ENCODE data around the gene ULK1. TPM values are rescaled to one million over a fixed set of nuclear protein-coding genes. Genes with fewer than 3 reads are reported as not detected.

ULK1 gene
- total RNA-seq, 1 experiment from 2014 or later = 48.9 TPM

DNA sequence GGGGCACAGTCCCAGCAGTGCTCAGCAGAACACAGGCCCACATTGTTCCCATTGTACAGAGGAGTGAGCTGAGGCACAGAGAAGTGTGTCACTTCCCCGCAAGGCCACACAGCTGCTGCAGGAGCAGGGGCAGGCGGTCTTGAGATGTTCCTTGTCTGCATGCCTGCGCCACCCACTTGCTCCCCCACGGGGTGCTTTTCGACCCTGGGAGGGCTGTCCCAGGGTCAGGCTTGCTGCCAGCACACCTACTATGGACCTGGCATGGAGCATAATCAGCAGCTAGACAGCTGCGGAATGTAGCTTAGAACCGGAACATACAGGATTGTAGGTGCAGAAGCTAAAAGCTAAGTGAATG, 47.5 kb downstream of the ULK1 start:
- BruUV-seq (replicated peaks) = no TSS peak
- Mint-ChIP-seq H3K4me3 (ENCODE audit: low read depth, unreplicated experiment) (no peak overlapping the region), H3K4me1 (ENCODE audit: low read depth, unreplicated experiment) (no peaks in the 10 kb centered on the region), H3K36me3 (ENCODE audit: insufficient read depth, unreplicated experiment) (peaks cover 72% of the 10 kb centered on the region), H3K9me3 (ENCODE audit: low read depth, unreplicated experiment) (no peaks in the 10 kb centered on the region), H3K27me3 (ENCODE audit: unreplicated experiment) (no peaks in the 10 kb centered on the region), H3K27ac (ENCODE audit: unreplicated experiment) (no peak overlapping the region)
- no peak for DNase-seq
- intact Hi-C loops (cut with micrococcal nuclease; ENCODE audit: unreplicated experiment) = no loop called here
- CTCF ChIA-PET = interaction anchor here (0.5 kb wide), 1 partner anchor 139 kb away, joined by 4 read pairs; no protein-coding TSS in a partner anchor
- TF ChIP-seq, protein P1, sequence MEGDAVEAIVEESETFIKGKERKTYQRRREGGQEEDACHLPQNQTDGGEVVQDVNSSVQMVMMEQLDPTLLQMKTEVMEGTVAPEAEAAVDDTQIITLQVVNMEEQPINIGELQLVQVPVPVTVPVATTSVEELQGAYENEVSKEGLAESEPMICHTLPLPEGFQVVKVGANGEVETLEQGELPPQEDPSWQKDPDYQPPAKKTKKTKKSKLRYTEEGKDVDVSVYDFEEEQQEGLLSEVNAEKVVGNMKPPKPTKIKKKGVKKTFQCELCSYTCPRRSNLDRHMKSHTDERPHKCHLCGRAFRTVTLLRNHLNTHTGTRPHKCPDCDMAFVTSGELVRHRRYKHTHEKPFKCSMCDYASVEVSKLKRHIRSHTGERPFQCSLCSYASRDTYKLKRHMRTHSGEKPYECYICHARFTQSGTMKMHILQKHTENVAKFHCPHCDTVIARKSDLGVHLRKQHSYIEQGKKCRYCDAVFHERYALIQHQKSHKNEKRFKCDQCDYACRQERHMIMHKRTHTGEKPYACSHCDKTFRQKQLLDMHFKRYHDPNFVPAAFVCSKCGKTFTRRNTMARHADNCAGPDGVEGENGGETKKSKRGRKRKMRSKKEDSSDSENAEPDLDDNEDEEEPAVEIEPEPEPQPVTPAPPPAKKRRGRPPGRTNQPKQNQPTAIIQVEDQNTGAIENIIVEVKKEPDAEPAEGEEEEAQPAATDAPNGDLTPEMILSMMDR (IDR thresholded peaks at IDR 0.05; ENCODE audit: unreplicated experiment) = no peak

DNA sequence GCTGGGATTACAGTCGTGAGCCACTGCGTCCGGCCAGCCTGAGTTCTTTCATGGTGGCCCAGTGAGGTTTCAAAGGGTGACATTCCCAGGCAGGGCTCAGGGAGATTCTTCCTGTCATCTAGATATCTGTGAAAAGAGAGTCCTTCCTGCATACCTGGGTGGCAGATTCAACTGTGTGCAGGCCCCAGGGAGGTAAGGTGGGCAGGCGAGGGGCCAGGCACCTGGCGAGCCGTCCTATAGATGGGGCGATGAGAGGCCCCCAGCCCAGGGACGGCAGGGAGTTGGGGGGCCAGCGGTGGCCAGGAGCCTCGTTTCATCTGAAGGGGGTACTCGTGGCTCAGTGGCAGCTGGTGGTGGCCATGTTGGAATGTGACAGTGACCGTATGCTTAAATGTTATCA, 48.2 kb downstream of the ULK1 start:
- Mint-ChIP-seq H3K9me3 (ENCODE audit: low read depth, unreplicated experiment) (no peaks in the 10 kb centered on the region), H3K4me3 (ENCODE audit: low read depth, unreplicated experiment) (no peak overlapping the region), H3K27ac (ENCODE audit: unreplicated experiment) (no peak overlapping the region), H3K27me3 (ENCODE audit: unreplicated experiment) (no peaks in the 10 kb centered on the region), H3K4me1 (ENCODE audit: low read depth, unreplicated experiment) (no peaks in the 10 kb centered on the region), H3K36me3 (ENCODE audit: insufficient read depth, unreplicated experiment) (peaks cover 65% of the 10 kb centered on the region)
- no peak for DNase-seq
- BruUV-seq (replicated peaks) = no TSS peak
- TF ChIP-seq, protein P1 (IDR thresholded peaks at IDR 0.05; ENCODE audit: unreplicated experiment) = no peak
- CTCF ChIA-PET = no interaction called here
- intact Hi-C loops (cut with micrococcal nuclease; ENCODE audit: unreplicated experiment) = no loop called here

DNA sequence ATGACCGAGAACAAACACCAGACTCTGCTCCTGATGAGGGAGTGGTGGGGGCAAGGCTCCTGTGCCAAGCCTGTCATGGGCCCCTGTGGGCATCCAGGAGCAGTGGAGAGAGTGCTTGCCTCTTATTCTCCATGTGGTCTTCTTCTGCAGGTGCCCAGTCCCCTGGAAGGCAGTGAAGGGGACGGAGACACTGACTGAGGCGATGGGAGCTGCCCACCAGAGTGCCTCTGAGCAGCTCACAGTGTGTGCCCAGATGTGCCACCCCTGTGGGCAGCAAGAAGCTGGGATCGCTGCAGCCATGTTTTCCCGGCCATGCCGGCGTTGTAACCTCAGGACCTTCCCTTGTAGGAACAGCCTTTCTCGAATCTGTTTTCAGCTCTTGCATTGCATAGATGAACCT, 49.0 kb downstream of the ULK1 start:
- Mint-ChIP-seq H3K9me3 (ENCODE audit: low read depth, unreplicated experiment) (no peaks in the 10 kb centered on the region), H3K27me3 (ENCODE audit: unreplicated experiment) (no peaks in the 10 kb centered on the region), H3K36me3 (ENCODE audit: insufficient read depth, unreplicated experiment) (peaks cover 60% of the 10 kb centered on the region), H3K4me3 (ENCODE audit: low read depth, unreplicated experiment) (no peak overlapping the region), H3K4me1 (ENCODE audit: low read depth, unreplicated experiment) (no peaks in the 10 kb centered on the region), H3K27ac (ENCODE audit: unreplicated experiment) (no peak overlapping the region)
- no TSS peak for BruUV-seq (replicated peaks)
- intact Hi-C loops (cut with micrococcal nuclease; ENCODE audit: unreplicated experiment) = no loop called here
- CTCF ChIA-PET = no interaction called here
- TF ChIP-seq, protein P1 (IDR thresholded peaks at IDR 0.05; ENCODE audit: unreplicated experiment) = no peak
- DNase-seq = no peak

DNA sequence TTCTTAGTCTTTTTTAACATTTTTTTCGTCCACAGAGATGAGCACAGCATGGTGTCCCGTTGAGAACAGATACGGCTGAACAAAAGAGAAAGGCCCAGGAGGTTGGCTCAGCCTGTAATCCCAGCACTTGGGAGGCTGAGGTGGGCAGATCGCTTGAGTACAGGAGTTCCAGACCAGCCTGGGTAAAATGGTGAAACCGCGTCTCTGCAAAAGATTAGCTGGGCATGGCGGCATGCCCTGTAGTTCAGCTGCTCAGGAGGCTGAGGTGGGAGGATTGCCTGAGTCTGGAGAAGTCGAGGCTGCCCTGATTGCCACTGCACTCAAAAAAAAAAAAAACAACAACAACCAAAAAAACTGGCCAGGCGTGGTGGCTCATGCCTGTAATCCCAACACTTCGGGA, 49.5 kb downstream of the ULK1 start:
- intact Hi-C loops (cut with micrococcal nuclease; ENCODE audit: unreplicated experiment) = no loop called here
- Mint-ChIP-seq H3K4me1 (ENCODE audit: low read depth, unreplicated experiment) (no peaks in the 10 kb centered on the region), H3K27ac (ENCODE audit: unreplicated experiment) (no peak overlapping the region), H3K4me3 (ENCODE audit: low read depth, unreplicated experiment) (no peak overlapping the region), H3K36me3 (ENCODE audit: insufficient read depth, unreplicated experiment) (peaks cover 60% of the 10 kb centered on the region), H3K9me3 (ENCODE audit: low read depth, unreplicated experiment) (no peaks in the 10 kb centered on the region), H3K27me3 (ENCODE audit: unreplicated experiment) (no peaks in the 10 kb centered on the region)
- no peak for DNase-seq
- CTCF ChIA-PET = no interaction called here
- TF ChIP-seq, protein P1 (IDR thresholded peaks at IDR 0.05; ENCODE audit: unreplicated experiment) = no peak
- no TSS peak for BruUV-seq (replicated peaks)

Data from Calu3 (cell line).